Neural cell (in vitro differentiated cells): ENCODE results near the gene SH3RF3. TPM values are rescaled to one million over a fixed set of nuclear protein-coding genes. Genes with fewer than 3 reads are reported as not detected.

Source experiments
- H2AFZ ChIP-seq: fragments of 200-600, 300-800 bp; sonication (generic), shearing (Covaris generic); 2 replicates; pipeline ENCODE4 v1.6.0; 2014; ENCODE audit warnings: low read depth, mild to moderate bottlenecking, antibody characterized with exemption, low read length, moderate library complexity
- H3F3A ChIP-seq: fragments of 200-600 bp; shearing (Covaris generic); 2 replicates; pipeline ENCODE4 v1.6.1; 2016; ENCODE audit warnings: mild to moderate bottlenecking, moderate library complexity, mixed read lengths, antibody characterized with exemption, low read length; ENCODE audit not compliant: insufficient read depth, poor library complexity, severe bottlenecking
- H3K27ac ChIP-seq: fragments of 200-600, 300-800 bp; sonication (generic), shearing (Covaris generic); 2 replicates; pipeline ENCODE4 v1.5.1; 2014; ENCODE audit warnings: mild to moderate bottlenecking, low read length, moderate library complexity
- H3K27me3 ChIP-seq: fragments of 300-800, 200-600 bp; sonication (generic), shearing (Covaris generic); 2 replicates; pipeline ENCODE4 v1.6.0; 2014; ENCODE audit warnings: mild to moderate bottlenecking, low read depth, low read length, moderate library complexity; ENCODE audit not compliant: insufficient read depth
- H3K36me3 ChIP-seq: fragments of 300-800, 200-600 bp; sonication (generic), shearing (Covaris generic); 2 replicates; pipeline ENCODE4 v1.5.1; 2014; ENCODE audit warnings: mild to moderate bottlenecking, antibody characterized with exemption, low read length, moderate library complexity; ENCODE audit not compliant: insufficient read depth
- H3K4me2 ChIP-seq: fragments of 300-800, 200-600 bp; sonication (generic), shearing (Covaris generic); 2 replicates; pipeline ENCODE4 v1.6.0; 2014; ENCODE audit warnings: mild to moderate bottlenecking, low read length
- H3K4me3 ChIP-seq: fragments of 300-800, 200-600 bp; sonication (generic), shearing (Covaris generic); 2 replicates; pipeline ENCODE4 v1.5.1; 2014; ENCODE audit warnings: mild to moderate bottlenecking, low read length, moderate library complexity
- H3K79me2 ChIP-seq: fragments of 200-600 bp; shearing (Covaris generic); replicated peaks from 2 replicates; pipeline ENCODE4 v1.6.0; 2014; ENCODE audit warnings: mild to moderate bottlenecking, low read length, moderate library complexity; ENCODE audit not compliant: insufficient read depth
- H3K9ac ChIP-seq: fragments of 300-800, 200-600 bp; sonication (generic), shearing (Covaris generic); 2 replicates; pipeline ENCODE4 v1.6.1; 2016; ENCODE audit warnings: mild to moderate bottlenecking, low read length, mixed read lengths
- H3K9me2 ChIP-seq: fragments of 200-600 bp; shearing (Covaris generic); 2 replicates; pipeline ENCODE4 v1.6.1; 2016; ENCODE audit warnings: mild to moderate bottlenecking, low read length, mixed read lengths; ENCODE audit not compliant: insufficient read depth
- H3K9me3 ChIP-seq: fragments of 200-600, 300-800 bp; sonication (generic), shearing (Covaris generic); 2 replicates; pipeline ENCODE4 v1.6.1; 2016; ENCODE audit warnings: mild to moderate bottlenecking, mixed run types, low read length, moderate library complexity, mixed read lengths
- H4K20me1 ChIP-seq: fragments of 200-600 bp; shearing (Covaris generic); 2 replicates; pipeline ENCODE4 v1.6.1; 2016; ENCODE audit warnings: mild to moderate bottlenecking, mixed run types; ENCODE audit not compliant: insufficient read depth
- EP300 ChIP-seq: fragments of 450-650 bp; conservative IDR thresholded peaks from 2 replicates; pipeline ENCODE4 v1.6.1; 2014; ENCODE audit warnings: antibody characterized with exemption, mild to moderate bottlenecking, moderate library complexity; ENCODE audit not compliant: poor library complexity, severe bottlenecking
- EZH2 ChIP-seq: fragments of 200-600, 300-800 bp; shearing (Covaris generic), sonication (generic); IDR thresholded peaks from 2 replicates; pipeline ENCODE4 v1.6.1; 2014; ENCODE audit warnings: antibody characterized with exemption, low read length, borderline replicate concordance, mild to moderate bottlenecking; ENCODE audit not compliant: insufficient read depth, poor library complexity, severe bottlenecking
- MXI1 ChIP-seq: fragments of 450-650 bp; conservative IDR thresholded peaks from 2 replicates; pipeline ENCODE4 v1.6.1; 2014; ENCODE audit warnings: antibody characterized with exemption, mild to moderate bottlenecking; ENCODE audit not compliant: poor library complexity, severe bottlenecking
- POLR2AphosphoS5 ChIP-seq: IDR thresholded peaks from 2 replicates; pipeline ENCODE4 v1.6.1; 2012
- RAD21 ChIP-seq: fragments of 450-650 bp; conservative IDR thresholded peaks from 2 replicates; pipeline ENCODE4 v1.6.1; 2014; ENCODE audit warnings: antibody characterized with exemption, mild to moderate bottlenecking, moderate library complexity
- SMC3 ChIP-seq: fragments of 450-650 bp; conservative IDR thresholded peaks from 2 replicates; pipeline ENCODE4 v1.6.1; 2014; ENCODE audit warnings: antibody characterized with exemption, mild to moderate bottlenecking, moderate library complexity; ENCODE audit not compliant: poor library complexity
- TAF1 ChIP-seq: IDR thresholded peaks from 2 replicates; pipeline ENCODE4 v1.6.1; 2012; ENCODE audit warnings: low read depth
- polyA plus RNA-seq: library from polyadenylated mRNA; depleted of rRNA; stranded (reverse); fragments of >200 nt; gene quantifications from 2 replicates; pipeline ENCODE4 v1.2.3, GENCODE V29; 2014
- TF ChIP-seq, protein P1 (sequence below): fragments of 450-650 bp; IDR thresholded peaks from 2 replicates; pipeline ENCODE4 v1.5.1; 2014; ENCODE audit warnings: antibody characterized with exemption, mild to moderate bottlenecking, moderate library complexity; ENCODE audit not compliant: poor library complexity, severe bottlenecking
- TF ChIP-seq, protein P2 (sequence below): IDR thresholded peaks from 2 replicates; pipeline ENCODE4 v1.6.1; 2012; ENCODE audit warnings: borderline replicate concordance

The SH3RF3 gene
- polyA plus RNA-seq, 1 donor from 2014 or later: 0.53 TPM

DNA sequence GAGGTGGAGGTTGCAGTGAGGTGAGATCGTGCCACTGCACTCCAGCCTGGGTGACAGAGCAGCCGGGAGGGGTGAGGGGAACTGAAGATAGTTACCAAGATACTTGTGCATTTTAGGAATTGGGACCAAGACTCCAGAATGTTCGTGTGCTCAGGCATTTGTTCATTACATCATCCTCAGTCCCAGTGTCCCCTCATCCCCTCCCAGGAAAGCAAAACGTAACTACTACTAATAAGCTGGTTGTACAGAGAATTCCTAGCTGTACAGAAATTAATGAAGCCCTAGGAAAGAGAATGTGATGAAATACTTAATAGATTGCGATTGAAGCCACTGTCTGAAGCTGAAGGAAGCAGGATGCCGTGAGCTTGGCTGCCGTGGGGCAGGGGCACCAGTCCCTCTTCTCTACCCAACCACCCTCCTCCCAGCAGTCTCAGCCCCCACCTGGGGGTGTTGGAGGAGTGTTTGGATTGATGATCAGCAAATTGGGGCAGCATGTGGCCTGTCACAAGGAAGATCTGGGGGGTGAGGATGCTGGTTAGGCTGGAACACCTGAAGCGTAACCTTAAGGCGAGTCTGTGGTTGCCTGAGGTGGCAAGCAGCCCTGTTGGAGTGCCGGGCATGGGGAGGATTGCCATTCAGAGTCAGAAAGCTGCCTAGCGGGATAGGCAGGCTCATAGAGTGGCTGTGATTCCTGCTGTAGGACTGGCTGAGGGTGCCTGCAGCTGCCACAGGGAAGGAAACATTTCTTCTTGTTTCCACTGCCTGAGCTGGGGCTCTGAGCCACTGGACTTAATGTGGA is 140.9 kb downstream of the SH3RF3 start:
- Histone ChIP-seq H3K27me3 (no peaks in the 10 kb centered on the region), H2AFZ (no peak overlapping the region), H3K4me3 (no peak overlapping the region), H4K20me1 (no peaks in the 10 kb centered on the region), H3F3A (no peaks in the 10 kb centered on the region), H3K9ac (no peak overlapping the region), H3K4me2 (no peak overlapping the region), H3K9me2 (no peaks in the 10 kb centered on the region), H3K27ac (no peak overlapping the region), H3K9me3 (no peaks in the 10 kb centered on the region), H3K36me3 (no peaks in the 10 kb centered on the region), H3K79me2 (no peaks in the 10 kb centered on the region)
- TF ChIP-seq POLR2AphosphoS5 (no peak), EP300 (no peak), TAF1 (no peak), MXI1 (no peak), SMC3 (no peak), RAD21 (no peak)
- TF ChIP-seq, protein P1, sequence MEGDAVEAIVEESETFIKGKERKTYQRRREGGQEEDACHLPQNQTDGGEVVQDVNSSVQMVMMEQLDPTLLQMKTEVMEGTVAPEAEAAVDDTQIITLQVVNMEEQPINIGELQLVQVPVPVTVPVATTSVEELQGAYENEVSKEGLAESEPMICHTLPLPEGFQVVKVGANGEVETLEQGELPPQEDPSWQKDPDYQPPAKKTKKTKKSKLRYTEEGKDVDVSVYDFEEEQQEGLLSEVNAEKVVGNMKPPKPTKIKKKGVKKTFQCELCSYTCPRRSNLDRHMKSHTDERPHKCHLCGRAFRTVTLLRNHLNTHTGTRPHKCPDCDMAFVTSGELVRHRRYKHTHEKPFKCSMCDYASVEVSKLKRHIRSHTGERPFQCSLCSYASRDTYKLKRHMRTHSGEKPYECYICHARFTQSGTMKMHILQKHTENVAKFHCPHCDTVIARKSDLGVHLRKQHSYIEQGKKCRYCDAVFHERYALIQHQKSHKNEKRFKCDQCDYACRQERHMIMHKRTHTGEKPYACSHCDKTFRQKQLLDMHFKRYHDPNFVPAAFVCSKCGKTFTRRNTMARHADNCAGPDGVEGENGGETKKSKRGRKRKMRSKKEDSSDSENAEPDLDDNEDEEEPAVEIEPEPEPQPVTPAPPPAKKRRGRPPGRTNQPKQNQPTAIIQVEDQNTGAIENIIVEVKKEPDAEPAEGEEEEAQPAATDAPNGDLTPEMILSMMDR: no peak

DNA sequence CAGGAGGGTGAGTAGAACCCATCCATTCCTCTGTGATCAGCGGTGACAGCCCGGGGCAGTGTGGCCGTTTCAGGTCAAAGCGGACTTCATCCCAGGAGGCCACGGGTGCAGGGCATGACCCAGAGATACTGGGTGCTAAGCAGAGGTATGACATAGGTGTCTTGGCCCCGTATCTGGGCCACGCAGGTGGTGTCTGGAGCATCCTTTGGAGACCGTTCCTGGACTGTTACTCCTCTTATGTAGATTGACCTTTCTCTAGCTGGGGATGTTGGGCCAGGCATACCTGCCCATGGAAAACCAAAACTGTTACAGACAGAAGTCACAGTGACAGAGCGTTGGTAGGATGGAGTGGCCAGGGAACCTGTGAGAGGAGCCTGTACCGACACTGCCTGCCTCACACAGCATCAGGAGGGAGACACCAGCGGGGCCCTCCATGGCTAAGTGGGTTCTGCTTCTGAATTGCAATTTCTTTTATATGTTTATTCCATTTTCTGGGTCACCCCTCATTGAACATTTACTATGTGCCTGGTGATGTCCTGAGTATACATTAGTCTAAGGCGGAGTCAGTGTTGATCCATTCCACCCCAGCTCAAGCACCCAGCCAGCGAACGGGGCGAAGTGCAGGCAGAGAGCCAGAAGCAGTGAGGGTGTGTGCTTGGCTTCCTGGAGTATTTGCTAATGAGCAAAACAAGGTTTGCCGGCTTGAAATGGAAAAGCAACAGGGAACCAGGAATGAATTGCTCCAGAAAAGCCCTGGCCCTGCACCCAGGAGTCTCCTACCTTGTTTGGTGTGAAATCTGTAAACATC is 141.7 kb downstream of the SH3RF3 start:
- no peaks in the 10 kb centered on the region for H3K79me2 ChIP-seq
- no peak overlapping the region for H2AFZ ChIP-seq
- H3K4me2 ChIP-seq: no peak overlapping the region
- H3K9me2 ChIP-seq: no peaks in the 10 kb centered on the region
- no peaks in the 10 kb centered on the region for H3K27me3 ChIP-seq
- no peak overlapping the region for H3K9ac ChIP-seq
- TF ChIP-seq, protein P1: no peak
- TF ChIP-seq SMC3 (no peak), RAD21 (no peak), TAF1 (no peak), POLR2AphosphoS5 (no peak), EZH2 (no peak), MXI1 (no peak), EP300 (no peak)
- TF ChIP-seq, protein P2, sequence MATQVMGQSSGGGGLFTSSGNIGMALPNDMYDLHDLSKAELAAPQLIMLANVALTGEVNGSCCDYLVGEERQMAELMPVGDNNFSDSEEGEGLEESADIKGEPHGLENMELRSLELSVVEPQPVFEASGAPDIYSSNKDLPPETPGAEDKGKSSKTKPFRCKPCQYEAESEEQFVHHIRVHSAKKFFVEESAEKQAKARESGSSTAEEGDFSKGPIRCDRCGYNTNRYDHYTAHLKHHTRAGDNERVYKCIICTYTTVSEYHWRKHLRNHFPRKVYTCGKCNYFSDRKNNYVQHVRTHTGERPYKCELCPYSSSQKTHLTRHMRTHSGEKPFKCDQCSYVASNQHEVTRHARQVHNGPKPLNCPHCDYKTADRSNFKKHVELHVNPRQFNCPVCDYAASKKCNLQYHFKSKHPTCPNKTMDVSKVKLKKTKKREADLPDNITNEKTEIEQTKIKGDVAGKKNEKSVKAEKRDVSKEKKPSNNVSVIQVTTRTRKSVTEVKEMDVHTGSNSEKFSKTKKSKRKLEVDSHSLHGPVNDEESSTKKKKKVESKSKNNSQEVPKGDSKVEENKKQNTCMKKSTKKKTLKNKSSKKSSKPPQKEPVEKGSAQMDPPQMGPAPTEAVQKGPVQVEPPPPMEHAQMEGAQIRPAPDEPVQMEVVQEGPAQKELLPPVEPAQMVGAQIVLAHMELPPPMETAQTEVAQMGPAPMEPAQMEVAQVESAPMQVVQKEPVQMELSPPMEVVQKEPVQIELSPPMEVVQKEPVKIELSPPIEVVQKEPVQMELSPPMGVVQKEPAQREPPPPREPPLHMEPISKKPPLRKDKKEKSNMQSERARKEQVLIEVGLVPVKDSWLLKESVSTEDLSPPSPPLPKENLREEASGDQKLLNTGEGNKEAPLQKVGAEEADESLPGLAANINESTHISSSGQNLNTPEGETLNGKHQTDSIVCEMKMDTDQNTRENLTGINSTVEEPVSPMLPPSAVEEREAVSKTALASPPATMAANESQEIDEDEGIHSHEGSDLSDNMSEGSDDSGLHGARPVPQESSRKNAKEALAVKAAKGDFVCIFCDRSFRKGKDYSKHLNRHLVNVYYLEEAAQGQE: no peak
- no peak overlapping the region for H3K27ac ChIP-seq
- no peaks in the 10 kb centered on the region for H3F3A ChIP-seq
- H3K4me3 ChIP-seq: no peak overlapping the region
- H4K20me1 ChIP-seq: no peaks in the 10 kb centered on the region
- no peaks in the 10 kb centered on the region for H3K9me3 ChIP-seq
- H3K36me3 ChIP-seq: no peaks in the 10 kb centered on the region
